HL-60/S4 treated with retinoic acid at 250 ng/mL for 4 days and 3 days (cell line): ENCODE results near the gene KLHDC4.
"Not testable (repeated sequence)": the region's sequence is repeated elsewhere in the genome, so short reads cannot be mapped to it uniquely, and the experiment has no call there.

ENCODE experiments used
- in situ Hi-C: fragments of 300-500 bp; cut with MboI; formaldehyde crosslinking; loops from 2 replicates; pipeline ENCODE4 v1.7.0; 2022; ENCODE audit warnings: low sequenced_read_pairs

Gene KLHDC4

GRCh38 chr16:87744750-87745514 lies 20.9 kb downstream of the KLHDC4 start:
- in situ Hi-C loops, result no loop called here

- in situ Hi-C loops, result no loop called here
These were observed 22.9 kb downstream of the KLHDC4 start for GRCh38 chr16:87742781-87743490.

GRCh38 chr16:87741700-87742415 lies 23.9 kb downstream of the KLHDC4 start:
- in situ Hi-C loops, result no loop called here

GRCh38 chr16:87740909-87741424 lies 24.8 kb downstream of the KLHDC4 start:
- in situ Hi-C loops, result no loop called here

GRCh38 chr16:87740441-87740840 lies 25.3 kb downstream of the KLHDC4 start:
- in situ Hi-C loops, result no loop called here

GRCh38 chr16:87739801-87740200 lies 26.0 kb downstream of the KLHDC4 start:
- in situ Hi-C loops, result no loop called here

- in situ Hi-C loops, result no loop called here
These were observed 29.8 kb downstream of the KLHDC4 start for GRCh38 chr16:87736008-87736382.

GRCh38 chr16:87735270-87736007 lies 30.3 kb downstream of the KLHDC4 start:
- in situ Hi-C loops, result no loop called here

GRCh38 chr16:87734644-87735043 lies 31.1 kb downstream of the KLHDC4 start:
- in situ Hi-C loops, result no loop called here

- in situ Hi-C loops, result no loop called here
These were observed 32.6 kb downstream of the KLHDC4 start for GRCh38 chr16:87733190-87733589.

- in situ Hi-C loops, result no loop called here
These were observed 34.2 kb downstream of the KLHDC4 start for GRCh38 chr16:87731607-87732006.

GRCh38 chr16:87729266-87729954 lies 36.4 kb downstream of the KLHDC4 start:
- in situ Hi-C loops, result no loop called here

GRCh38 chr16:87728026-87728425 lies 37.8 kb downstream of the KLHDC4 start:
- in situ Hi-C loops, result no loop called here

GRCh38 chr16:87727346-87727745 lies 38.4 kb downstream of the KLHDC4 start:
- in situ Hi-C loops, result no loop called here

GRCh38 chr16:87726577-87726976 lies 39.2 kb downstream of the KLHDC4 start:
- in situ Hi-C loops, result not testable (repeated sequence)

GRCh38 chr16:87725596-87726235 lies 40.1 kb downstream of the KLHDC4 start:
- in situ Hi-C loops, result no loop called here

- in situ Hi-C loops, result no loop called here
These were observed 41.1 kb downstream of the KLHDC4 start for GRCh38 chr16:87724490-87725291.

- in situ Hi-C loops, result no loop called here
These were observed 42.6 kb downstream of the KLHDC4 start for GRCh38 chr16:87723226-87723623.
